Measurements from ENCODE around the gene MYH9.

DNA sequence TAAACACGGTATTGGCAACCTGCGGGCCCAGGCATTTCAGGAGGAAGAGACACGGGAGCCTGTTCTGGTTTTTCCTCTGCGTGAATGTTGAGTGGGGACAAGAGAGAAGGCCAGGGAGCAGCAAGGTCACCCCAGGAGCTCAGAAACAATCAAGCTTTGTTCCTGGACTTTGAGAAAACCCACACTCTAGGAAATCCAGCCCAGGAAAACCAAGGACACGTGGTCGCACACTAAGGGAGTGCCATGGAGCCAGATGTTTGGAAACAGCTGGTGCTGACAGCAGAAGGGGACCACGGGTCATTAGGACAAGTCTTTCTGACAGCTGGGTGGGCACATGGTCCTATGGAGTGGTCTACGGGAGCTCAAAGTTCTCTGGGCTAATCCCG, 44.1 kb downstream of the MYH9 start:
- TF ChIP-seq CHD2 (IDR thresholded peaks at IDR 0.05; ENCODE audit: low read length, partially characterized antibody) (no peak), EZH2phosphoT487 (IDR thresholded peaks at IDR 0.05; ENCODE audit: borderline replicate concordance, low read depth) (no peak), POLR2AphosphoS5 (IDR thresholded peaks at IDR 0.05; ENCODE audit: low read depth, low read length) (no peak), EP300 (IDR thresholded peaks at IDR 0.05; ENCODE audit: borderline replicate concordance in 1 of 2, low read depth in 1 of 2, low read length in 1 of 2) (no peak), GATA2 (CRISPR knock-in tag; IDR thresholded peaks at IDR 0.05) (no peak), TEAD4 (IDR thresholded peaks at IDR 0.05; ENCODE audit: borderline replicate concordance, insufficient read depth) (no peak), SMC3 (IDR thresholded peaks at IDR 0.05; ENCODE audit: low read depth, low read length) (no peak)
- TF ChIP-seq, protein P1, sequence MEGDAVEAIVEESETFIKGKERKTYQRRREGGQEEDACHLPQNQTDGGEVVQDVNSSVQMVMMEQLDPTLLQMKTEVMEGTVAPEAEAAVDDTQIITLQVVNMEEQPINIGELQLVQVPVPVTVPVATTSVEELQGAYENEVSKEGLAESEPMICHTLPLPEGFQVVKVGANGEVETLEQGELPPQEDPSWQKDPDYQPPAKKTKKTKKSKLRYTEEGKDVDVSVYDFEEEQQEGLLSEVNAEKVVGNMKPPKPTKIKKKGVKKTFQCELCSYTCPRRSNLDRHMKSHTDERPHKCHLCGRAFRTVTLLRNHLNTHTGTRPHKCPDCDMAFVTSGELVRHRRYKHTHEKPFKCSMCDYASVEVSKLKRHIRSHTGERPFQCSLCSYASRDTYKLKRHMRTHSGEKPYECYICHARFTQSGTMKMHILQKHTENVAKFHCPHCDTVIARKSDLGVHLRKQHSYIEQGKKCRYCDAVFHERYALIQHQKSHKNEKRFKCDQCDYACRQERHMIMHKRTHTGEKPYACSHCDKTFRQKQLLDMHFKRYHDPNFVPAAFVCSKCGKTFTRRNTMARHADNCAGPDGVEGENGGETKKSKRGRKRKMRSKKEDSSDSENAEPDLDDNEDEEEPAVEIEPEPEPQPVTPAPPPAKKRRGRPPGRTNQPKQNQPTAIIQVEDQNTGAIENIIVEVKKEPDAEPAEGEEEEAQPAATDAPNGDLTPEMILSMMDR (IDR thresholded peaks at IDR 0.05) = no peak
- TF ChIP-seq, protein P2, sequence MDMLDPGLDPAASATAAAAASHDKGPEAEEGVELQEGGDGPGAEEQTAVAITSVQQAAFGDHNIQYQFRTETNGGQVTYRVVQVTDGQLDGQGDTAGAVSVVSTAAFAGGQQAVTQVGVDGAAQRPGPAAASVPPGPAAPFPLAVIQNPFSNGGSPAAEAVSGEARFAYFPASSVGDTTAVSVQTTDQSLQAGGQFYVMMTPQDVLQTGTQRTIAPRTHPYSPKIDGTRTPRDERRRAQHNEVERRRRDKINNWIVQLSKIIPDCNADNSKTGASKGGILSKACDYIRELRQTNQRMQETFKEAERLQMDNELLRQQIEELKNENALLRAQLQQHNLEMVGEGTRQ (IDR thresholded peaks at IDR 0.05; ENCODE audit: borderline replicate concordance, low read depth, low read length) = no peak
- TF ChIP-seq, protein P3, sequence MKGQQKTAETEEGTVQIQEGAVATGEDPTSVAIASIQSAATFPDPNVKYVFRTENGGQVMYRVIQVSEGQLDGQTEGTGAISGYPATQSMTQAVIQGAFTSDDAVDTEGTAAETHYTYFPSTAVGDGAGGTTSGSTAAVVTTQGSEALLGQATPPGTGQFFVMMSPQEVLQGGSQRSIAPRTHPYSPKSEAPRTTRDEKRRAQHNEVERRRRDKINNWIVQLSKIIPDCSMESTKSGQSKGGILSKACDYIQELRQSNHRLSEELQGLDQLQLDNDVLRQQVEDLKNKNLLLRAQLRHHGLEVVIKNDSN (IDR thresholded peaks at IDR 0.05; ENCODE audit: borderline replicate concordance, low read depth) = no peak
- TF ChIP-seq, protein P4, sequence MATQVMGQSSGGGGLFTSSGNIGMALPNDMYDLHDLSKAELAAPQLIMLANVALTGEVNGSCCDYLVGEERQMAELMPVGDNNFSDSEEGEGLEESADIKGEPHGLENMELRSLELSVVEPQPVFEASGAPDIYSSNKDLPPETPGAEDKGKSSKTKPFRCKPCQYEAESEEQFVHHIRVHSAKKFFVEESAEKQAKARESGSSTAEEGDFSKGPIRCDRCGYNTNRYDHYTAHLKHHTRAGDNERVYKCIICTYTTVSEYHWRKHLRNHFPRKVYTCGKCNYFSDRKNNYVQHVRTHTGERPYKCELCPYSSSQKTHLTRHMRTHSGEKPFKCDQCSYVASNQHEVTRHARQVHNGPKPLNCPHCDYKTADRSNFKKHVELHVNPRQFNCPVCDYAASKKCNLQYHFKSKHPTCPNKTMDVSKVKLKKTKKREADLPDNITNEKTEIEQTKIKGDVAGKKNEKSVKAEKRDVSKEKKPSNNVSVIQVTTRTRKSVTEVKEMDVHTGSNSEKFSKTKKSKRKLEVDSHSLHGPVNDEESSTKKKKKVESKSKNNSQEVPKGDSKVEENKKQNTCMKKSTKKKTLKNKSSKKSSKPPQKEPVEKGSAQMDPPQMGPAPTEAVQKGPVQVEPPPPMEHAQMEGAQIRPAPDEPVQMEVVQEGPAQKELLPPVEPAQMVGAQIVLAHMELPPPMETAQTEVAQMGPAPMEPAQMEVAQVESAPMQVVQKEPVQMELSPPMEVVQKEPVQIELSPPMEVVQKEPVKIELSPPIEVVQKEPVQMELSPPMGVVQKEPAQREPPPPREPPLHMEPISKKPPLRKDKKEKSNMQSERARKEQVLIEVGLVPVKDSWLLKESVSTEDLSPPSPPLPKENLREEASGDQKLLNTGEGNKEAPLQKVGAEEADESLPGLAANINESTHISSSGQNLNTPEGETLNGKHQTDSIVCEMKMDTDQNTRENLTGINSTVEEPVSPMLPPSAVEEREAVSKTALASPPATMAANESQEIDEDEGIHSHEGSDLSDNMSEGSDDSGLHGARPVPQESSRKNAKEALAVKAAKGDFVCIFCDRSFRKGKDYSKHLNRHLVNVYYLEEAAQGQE (IDR thresholded peaks at IDR 0.05; ENCODE audit: low read depth, low read length) = no peak
- TF ChIP-seq, protein P5, sequence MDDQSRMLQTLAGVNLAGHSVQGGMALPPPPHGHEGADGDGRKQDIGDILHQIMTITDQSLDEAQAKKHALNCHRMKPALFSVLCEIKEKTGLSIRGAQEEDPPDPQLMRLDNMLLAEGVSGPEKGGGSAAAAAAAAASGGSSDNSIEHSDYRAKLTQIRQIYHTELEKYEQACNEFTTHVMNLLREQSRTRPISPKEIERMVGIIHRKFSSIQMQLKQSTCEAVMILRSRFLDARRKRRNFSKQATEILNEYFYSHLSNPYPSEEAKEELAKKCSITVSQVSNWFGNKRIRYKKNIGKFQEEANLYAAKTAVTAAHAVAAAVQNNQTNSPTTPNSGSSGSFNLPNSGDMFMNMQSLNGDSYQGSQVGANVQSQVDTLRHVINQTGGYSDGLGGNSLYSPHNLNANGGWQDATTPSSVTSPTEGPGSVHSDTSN (IDR thresholded peaks at IDR 0.05) = no peak

All from SK-N-SH (cell line).